Anterior cingulate cortex (tissue), 58 donors: Measurements from ENCODE around the gene ZNF441.
A peak's percentile ranks its signal among the peaks of the same experiment; 100 is the strongest.
"Not testable (repeated sequence)": the region's sequence is repeated elsewhere in the genome, so short reads cannot be mapped to it uniquely, and the experiment has no call there.

Experiments
- DNase-seq, 58 donors: peaks; one replicate each; lab custom pipeline; 2025; lab: John Stamatoyannopoulos, UW

The ZNF441 gene

DNA sequence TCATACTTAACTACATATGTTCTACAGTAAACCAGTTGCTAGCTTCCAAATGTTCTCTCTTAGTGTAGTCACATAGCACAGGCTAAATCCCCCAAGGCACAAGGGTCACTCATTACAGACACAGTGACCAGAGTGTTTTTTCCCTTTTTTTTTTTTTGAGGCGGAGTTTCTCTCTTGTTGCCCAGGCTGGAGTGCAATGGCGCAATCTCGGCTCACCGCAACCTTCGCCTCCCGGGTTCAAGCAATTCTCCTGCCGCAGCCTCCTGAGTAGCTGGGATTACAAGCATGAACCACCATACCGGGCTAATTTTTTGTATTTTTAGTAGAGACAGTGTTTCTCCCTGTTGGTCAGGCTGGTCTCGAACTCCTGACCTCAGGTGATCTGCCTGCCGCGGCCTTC is 9.9 kb downstream of the ZNF441 start:
- not testable (repeated sequence) for DNase-seq

- DNase-seq = no peak
These were observed 13.7 kb downstream of the ZNF441 start for GRCh38 chr19:11780431-11781020.

DNA sequence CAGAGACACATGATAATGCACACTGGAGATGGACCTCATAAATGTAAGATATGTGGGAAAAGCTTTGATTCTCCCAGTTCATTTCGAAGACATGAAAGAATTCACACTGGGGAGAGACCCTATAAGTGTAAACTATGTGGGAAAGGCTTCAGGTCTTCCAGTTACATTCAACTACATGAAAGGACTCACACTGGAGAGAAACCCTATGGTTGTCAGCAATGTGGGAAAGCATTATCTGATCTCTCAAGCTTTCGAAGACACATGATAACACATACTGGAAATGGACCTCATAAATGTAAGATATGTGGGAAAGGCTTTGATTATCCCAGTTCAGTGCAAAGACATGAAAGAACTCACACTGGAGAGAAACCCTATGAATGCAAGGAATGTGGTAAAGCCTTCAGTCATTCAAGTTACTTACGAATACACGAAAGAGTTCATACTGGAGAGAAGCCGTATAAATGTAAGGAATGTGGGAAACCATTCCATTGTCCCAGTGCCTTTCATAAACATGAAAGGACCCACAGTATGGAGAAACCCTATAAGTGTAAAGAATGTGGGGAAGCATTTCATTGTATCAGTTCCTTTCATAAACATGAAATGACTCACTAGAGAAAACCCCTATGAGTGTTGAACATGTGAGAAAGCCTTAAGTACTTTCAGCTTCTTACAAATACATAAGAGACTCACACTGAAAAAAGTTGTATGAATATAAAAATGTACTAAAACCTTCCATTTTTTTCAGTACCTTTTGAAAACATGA is 14.7 kb downstream of the ZNF441 start:
- no peak for DNase-seq

- no peak for DNase-seq
These were observed 17.0 kb downstream of the ZNF441 start for GRCh38 chr19:11783767-11784166.

GRCh38 chr19:11784356-11784755 is 17.6 kb downstream of the ZNF441 start:
- no peak for DNase-seq

DNA sequence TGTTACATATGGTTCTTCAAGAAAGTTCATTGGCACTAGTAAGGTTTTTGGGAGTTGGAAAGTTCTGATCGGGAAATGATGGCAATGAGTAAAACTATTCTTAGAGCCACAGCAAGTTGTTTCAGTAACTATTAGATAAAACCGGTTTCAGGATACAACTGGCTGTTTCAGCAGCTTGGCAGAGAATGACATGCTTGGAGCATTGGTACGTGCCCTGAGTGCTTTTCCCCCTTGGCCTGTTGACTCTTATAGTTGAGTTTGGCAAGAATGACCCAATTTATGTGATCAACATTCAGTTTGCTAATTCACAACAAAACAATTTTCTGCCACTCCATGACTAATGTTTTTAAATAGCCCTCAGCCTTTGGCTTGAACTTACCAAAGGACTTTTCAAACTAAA is 20.7 kb downstream of the ZNF441 start:
- DNase-seq = no peak

DNA sequence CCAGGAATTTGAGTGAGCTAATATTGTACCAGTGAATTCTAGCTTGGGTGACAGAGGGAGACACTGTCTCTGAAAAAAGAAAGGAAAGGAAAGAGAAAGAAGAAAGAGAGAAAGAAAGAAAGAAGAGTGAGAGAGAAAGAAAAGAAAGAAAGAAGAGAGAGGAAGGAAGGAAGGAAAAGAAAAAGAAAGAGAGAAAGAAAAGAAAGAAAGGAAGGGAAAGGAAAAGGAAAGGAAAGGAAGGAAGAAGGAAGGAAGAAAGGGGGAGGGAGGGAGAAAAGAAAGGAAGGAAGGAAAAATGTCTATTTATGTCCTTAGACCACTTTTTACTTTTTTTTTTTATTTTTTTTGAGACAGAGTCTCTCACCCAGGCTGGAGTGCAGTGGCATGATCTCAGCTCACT is 26.1 kb downstream of the ZNF441 start:
- no peak for DNase-seq

DNA sequence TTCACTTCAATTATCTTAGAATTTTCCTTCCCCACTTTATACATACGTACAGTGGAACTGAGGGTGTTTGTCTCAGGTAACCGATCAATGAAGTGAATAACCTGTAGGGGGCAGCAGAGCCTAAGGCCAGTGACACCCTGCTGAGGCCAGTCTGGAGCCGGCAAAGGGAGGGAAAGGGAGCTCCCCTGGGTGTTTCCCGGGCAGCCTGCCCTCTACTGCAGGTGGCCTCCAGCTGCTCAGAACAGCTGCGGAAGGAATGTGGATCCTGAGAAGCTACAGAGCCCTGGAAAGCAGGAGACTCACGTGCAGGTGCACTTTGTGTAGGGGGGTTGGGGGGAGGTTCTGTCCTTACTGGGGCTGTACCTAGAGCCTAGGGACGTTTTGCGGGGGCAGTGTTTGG is 30.7 kb downstream of the ZNF441 start:
- peak in 54 of 58 donors; percentile 12 to 81 (median 58) for DNase-seq

DNA sequence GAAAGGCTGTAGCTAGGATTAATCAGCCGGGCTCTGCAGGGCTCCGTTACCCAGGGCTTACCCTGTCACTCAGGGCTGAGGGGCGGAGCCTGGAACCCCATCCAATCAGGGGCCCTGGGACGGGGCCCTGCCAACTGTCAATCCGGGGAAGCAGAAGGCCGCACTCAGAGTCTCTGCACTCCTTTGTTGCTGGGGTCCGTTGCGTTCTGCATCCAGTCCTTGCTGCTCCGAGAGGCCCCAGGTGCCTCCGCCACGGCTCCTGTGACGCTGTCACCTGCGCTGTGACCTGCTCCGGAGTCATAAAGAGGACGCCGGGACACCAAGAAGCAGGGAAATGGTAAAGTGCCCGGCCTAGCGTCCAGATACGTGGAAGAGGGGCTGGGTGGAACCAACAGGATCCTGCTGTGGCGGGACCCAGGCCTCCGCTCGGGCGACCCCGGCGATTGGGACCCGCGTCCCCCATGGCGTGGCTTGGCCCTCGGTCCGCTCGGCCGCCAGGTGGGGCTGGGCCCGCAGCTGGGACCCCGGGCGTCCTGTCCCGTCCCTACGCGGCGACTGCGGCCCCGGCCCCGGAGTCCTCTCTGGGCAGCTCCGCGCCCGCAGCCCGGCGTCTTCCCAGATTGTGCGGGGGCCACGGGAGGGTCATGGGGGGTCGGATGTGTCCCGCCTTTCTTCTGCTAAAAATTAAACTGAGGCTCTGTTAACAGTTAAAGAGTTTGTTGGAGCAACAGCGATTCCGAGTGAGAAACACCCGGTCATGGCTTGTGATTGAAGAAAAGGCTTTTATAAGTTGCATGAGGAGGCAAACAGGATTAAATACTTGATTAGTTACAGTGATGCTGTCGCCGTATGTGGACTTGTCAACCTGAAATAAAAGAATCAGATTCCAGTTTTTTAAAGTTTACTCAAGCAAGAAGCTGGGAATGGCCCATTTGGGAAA is 31.9 kb downstream of the ZNF441 start, which contains the start of gene ZNF491:
TSS of gene ZNF491 (plus strand) at position 133 of the 940 bp plus-strand sequence. CDS start 7,431 bp downstream, outside the sequence.
- DNase-seq = peak; percentile 10 to 95 (median 86)

DNA sequence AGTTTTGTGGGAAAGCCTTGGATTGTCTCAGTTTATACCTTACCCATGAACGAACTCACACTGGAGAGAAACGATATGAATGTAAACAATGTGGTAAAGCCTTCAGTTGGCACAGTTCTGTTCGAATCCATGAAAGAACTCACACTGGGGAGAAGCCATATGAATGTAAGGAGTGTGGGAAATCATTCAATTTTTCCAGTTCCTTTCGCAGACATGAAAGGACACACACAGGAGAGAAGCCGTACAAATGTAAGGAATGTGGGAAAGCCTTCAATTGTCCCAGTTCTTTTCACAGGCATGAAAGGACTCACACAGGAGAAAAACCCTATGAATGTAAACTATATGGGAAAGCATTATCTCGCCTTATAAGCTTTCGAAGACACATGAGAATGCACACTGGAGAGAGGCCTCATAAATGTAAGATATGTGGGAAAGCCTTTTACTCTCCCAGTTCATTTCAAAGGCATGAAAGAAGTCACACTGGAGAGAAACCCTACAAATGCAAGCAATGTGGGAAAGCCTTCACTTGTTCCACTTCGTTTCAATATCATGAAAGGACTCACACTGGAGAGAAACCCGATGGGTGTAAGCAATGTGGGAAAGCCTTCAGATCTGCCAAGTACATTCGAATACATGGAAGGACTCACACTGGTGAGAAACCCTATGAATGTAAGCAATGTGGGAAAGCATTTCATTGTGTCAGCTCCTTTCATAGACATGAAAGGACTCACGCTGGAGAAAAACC is 39.7 kb downstream of the ZNF441 start:
- DNase-seq = no peak

DNA sequence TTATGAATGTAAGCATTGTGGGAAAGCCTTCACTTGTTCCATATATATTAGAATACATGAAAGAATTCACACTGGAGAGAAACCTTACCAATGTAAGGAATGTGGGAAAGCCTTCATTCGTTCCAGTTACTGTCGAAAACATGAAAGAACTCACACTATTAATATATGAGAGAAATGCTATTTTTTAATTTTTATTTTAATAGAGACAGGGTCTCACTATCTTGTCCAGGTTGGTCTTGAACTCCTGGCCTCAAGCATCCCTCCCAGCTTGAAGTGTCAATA is 40.2 kb downstream of the ZNF441 start:
- DNase-seq = no peak

- DNase-seq = no peak
These were observed 46.9 kb downstream of the ZNF441 start for GRCh38 chr19:11813703-11814028.

GRCh38 chr19:11814029-11814699 is 47.4 kb downstream of the ZNF441 start, which contains the start of gene ZNF440:
Gene ZNF440, plus strand, starts transcription at chr19:11814273. Its CDS starts 175 bp downstream, at chr19:11814448.
- peak; percentile 72 to 97 (median 93) for DNase-seq

GRCh38 chr19:11814700-11815035 is 47.9 kb downstream of the ZNF441 start:
- peak in 2 of 58 donors; percentile 8 to 15 for DNase-seq

GRCh38 chr19:11821474-11822109 is 54.8 kb downstream of the ZNF441 start:
- DNase-seq = peak in 3 of 58 donors; percentile 1 to 19 (median 4)

DNA sequence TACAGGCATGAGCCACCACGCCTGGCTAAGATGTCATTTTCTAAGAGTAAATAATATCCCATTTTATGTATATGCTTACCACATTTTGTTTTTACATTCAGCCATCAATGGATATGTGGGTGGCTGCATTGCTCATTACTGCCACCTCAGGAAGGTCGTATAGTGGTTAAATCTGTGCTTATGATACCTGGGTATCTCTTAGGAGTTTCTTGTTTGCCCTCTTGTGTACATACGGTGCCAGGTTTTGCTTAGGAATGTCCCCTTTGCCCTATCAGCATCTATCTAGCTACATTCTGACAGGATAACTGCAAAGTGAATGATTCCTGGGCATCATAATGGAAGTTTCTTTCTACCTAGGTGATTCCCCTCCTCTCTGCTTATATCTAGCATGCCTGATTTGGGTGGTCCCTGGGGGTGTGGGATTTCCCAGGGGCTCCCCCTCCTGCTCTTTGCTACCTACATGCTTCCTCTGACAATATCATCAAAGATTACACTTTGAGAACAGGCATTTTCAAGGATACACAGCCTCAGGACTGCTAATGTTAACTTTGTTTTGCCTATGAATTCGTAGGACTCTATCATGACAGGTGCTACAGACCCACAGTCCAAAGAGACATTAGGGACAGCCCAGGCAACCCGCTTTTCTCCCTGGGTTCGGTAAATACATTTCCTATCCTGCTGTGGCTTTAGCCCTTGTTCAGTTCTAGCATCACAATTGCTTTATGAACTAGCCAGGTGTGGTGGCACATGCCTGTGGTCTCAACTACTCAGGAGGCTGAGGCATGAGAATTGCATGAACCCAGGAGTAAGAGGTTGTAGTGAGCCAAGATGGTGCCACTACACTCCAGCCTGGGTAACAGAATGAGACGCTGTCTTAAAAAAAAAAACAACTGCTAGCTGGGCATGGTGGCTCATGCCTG is 62.4 kb downstream of the ZNF441 start:
- DNase-seq = not testable (repeated sequence)

DNA sequence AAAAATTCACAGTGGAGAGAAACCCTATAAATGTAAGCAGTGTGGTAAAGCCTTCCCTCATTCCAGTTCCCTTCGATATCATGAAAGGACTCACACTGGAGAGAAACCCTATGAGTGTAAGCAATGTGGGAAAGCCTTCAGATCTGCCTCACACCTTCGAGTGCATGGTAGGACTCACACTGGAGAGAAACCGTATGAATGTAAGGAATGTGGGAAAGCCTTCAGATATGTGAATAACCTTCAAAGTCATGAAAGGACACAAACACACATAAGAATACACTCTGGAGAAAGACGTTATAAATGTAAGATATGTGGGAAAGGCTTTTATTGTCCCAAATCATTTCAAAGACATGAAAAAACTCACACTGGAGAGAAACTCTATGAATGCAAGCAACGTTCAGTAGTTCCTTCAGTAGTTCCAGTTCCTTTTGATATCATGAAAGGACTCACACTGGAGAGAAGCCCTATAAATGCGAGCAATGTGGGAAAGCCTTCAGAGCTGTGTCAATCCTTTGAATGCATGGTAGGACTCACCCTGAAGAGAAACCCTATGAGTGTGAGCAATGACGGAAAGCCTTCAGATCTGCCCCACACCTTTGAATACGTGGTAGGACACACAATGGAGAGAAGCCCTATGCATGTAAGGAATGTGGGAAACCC is 65.6 kb downstream of the ZNF441 start:
- no peak for DNase-seq

- DNase-seq = no peak
These were observed 66.7 kb downstream of the ZNF441 start for GRCh38 chr19:11833541-11833940.
